Measurements from ENCODE around the gene KCNH2.

- no peak for TF ChIP-seq CTCF (IDR thresholded peaks at IDR 0.05; ENCODE audit: low read depth, low read length)
- TF ChIP-seq POLR2A (IDR thresholded peaks at IDR 0.05; ENCODE audit: extremely low read depth, insufficient read length): no peak
Observed at GRCh38 chr7:150949971-150950491, 28.1 kb downstream of the KCNH2 start.
